HCT116 (cell line): ENCODE data around the gene AKNAD1. TPM values are rescaled to one million over a fixed set of nuclear protein-coding genes. Genes with fewer than 3 reads are reported as not detected.

Source experiments
- total RNA-seq: library from RNA; stranded (reverse); gene quantifications from one replicate; pipeline ENCODE4 v1.2.1, GENCODE V29; 2021; ENCODE audit not compliant: unreplicated experiment

The AKNAD1 gene
- total RNA-seq, 1 experiment from 2014 or later: 0.15 TPM

Other genes with a start within 250 kb of the AKNAD1 start
- not detected for gene HENMT1, start 196.0 kb downstream of the AKNAD1 start, total RNA-seq
- gene PRPF38B, start 164.8 kb downstream of the AKNAD1 start, total RNA-seq: 46.4 TPM
- gene FNDC7, start 144.2 kb downstream of the AKNAD1 start, total RNA-seq: 0.10 TPM
- 22.6 TPM for gene STXBP3, start 110.4 kb downstream of the AKNAD1 start, total RNA-seq
- gene GPSM2, start 19.9 kb upstream of the AKNAD1 start, total RNA-seq: 58.1 TPM
- 14.3 TPM for gene CLCC1, start 106.4 kb upstream of the AKNAD1 start, total RNA-seq
- gene WDR47, start 185.0 kb upstream of the AKNAD1 start, total RNA-seq: 9.3 TPM
- gene TAF13, start 218.9 kb upstream of the AKNAD1 start, total RNA-seq: 27.3 TPM
- 21.4 TPM for gene TMEM167B, start 233.7 kb upstream of the AKNAD1 start, total RNA-seq